Neural cell (in vitro differentiated cells): ENCODE results near the gene DNAJC13. TPM values are rescaled to one million over a fixed set of nuclear protein-coding genes. Genes with fewer than 3 reads are reported as not detected.
"Not testable (repeated sequence)": the region's sequence is repeated elsewhere in the genome, so short reads cannot be mapped to it uniquely, and the experiment has no call there.

Experiments
- H2AFZ ChIP-seq: fragments of 200-600, 300-800 bp; sonication (generic), shearing (Covaris generic); 2 replicates; pipeline ENCODE4 v1.6.0; 2014; ENCODE audit warnings: low read depth, mild to moderate bottlenecking, antibody characterized with exemption, low read length, moderate library complexity
- H3F3A ChIP-seq: fragments of 200-600 bp; shearing (Covaris generic); 2 replicates; pipeline ENCODE4 v1.6.1; 2016; ENCODE audit warnings: mild to moderate bottlenecking, moderate library complexity, mixed read lengths, antibody characterized with exemption, low read length; ENCODE audit not compliant: insufficient read depth, poor library complexity, severe bottlenecking
- H3K27ac ChIP-seq: fragments of 200-600, 300-800 bp; sonication (generic), shearing (Covaris generic); 2 replicates; pipeline ENCODE4 v1.5.1; 2014; ENCODE audit warnings: mild to moderate bottlenecking, low read length, moderate library complexity
- H3K27me3 ChIP-seq: fragments of 300-800, 200-600 bp; sonication (generic), shearing (Covaris generic); 2 replicates; pipeline ENCODE4 v1.6.0; 2014; ENCODE audit warnings: mild to moderate bottlenecking, low read depth, low read length, moderate library complexity; ENCODE audit not compliant: insufficient read depth
- H3K36me3 ChIP-seq: fragments of 300-800, 200-600 bp; sonication (generic), shearing (Covaris generic); 2 replicates; pipeline ENCODE4 v1.5.1; 2014; ENCODE audit warnings: mild to moderate bottlenecking, antibody characterized with exemption, low read length, moderate library complexity; ENCODE audit not compliant: insufficient read depth
- H3K4me2 ChIP-seq: fragments of 300-800, 200-600 bp; sonication (generic), shearing (Covaris generic); 2 replicates; pipeline ENCODE4 v1.6.0; 2014; ENCODE audit warnings: mild to moderate bottlenecking, low read length
- H3K4me3 ChIP-seq: fragments of 300-800, 200-600 bp; sonication (generic), shearing (Covaris generic); 2 replicates; pipeline ENCODE4 v1.5.1; 2014; ENCODE audit warnings: mild to moderate bottlenecking, low read length, moderate library complexity
- H3K79me2 ChIP-seq: fragments of 200-600 bp; shearing (Covaris generic); replicated peaks from 2 replicates; pipeline ENCODE4 v1.6.0; 2014; ENCODE audit warnings: mild to moderate bottlenecking, low read length, moderate library complexity; ENCODE audit not compliant: insufficient read depth
- H3K9ac ChIP-seq: fragments of 300-800, 200-600 bp; sonication (generic), shearing (Covaris generic); 2 replicates; pipeline ENCODE4 v1.6.1; 2016; ENCODE audit warnings: mild to moderate bottlenecking, low read length, mixed read lengths
- H3K9me2 ChIP-seq: fragments of 200-600 bp; shearing (Covaris generic); 2 replicates; pipeline ENCODE4 v1.6.1; 2016; ENCODE audit warnings: mild to moderate bottlenecking, low read length, mixed read lengths; ENCODE audit not compliant: insufficient read depth
- H3K9me3 ChIP-seq: fragments of 200-600, 300-800 bp; sonication (generic), shearing (Covaris generic); 2 replicates; pipeline ENCODE4 v1.6.1; 2016; ENCODE audit warnings: mild to moderate bottlenecking, mixed run types, low read length, moderate library complexity, mixed read lengths
- H4K20me1 ChIP-seq: fragments of 200-600 bp; shearing (Covaris generic); 2 replicates; pipeline ENCODE4 v1.6.1; 2016; ENCODE audit warnings: mild to moderate bottlenecking, mixed run types; ENCODE audit not compliant: insufficient read depth
- CTCF ChIP-seq: fragments of 450-650 bp; IDR thresholded peaks from 2 replicates; pipeline ENCODE4 v1.5.1; 2014; ENCODE audit warnings: antibody characterized with exemption, mild to moderate bottlenecking, moderate library complexity; ENCODE audit not compliant: poor library complexity, severe bottlenecking
- EP300 ChIP-seq: fragments of 450-650 bp; conservative IDR thresholded peaks from 2 replicates; pipeline ENCODE4 v1.6.1; 2014; ENCODE audit warnings: antibody characterized with exemption, mild to moderate bottlenecking, moderate library complexity; ENCODE audit not compliant: poor library complexity, severe bottlenecking
- EZH2 ChIP-seq: fragments of 200-600, 300-800 bp; shearing (Covaris generic), sonication (generic); IDR thresholded peaks from 2 replicates; pipeline ENCODE4 v1.6.1; 2014; ENCODE audit warnings: antibody characterized with exemption, low read length, borderline replicate concordance, mild to moderate bottlenecking; ENCODE audit not compliant: insufficient read depth, poor library complexity, severe bottlenecking
- MXI1 ChIP-seq: fragments of 450-650 bp; conservative IDR thresholded peaks from 2 replicates; pipeline ENCODE4 v1.6.1; 2014; ENCODE audit warnings: antibody characterized with exemption, mild to moderate bottlenecking; ENCODE audit not compliant: poor library complexity, severe bottlenecking
- POLR2AphosphoS5 ChIP-seq: IDR thresholded peaks from 2 replicates; pipeline ENCODE4 v1.6.1; 2012
- RAD21 ChIP-seq: fragments of 450-650 bp; conservative IDR thresholded peaks from 2 replicates; pipeline ENCODE4 v1.6.1; 2014; ENCODE audit warnings: antibody characterized with exemption, mild to moderate bottlenecking, moderate library complexity
- SMC3 ChIP-seq: fragments of 450-650 bp; conservative IDR thresholded peaks from 2 replicates; pipeline ENCODE4 v1.6.1; 2014; ENCODE audit warnings: antibody characterized with exemption, mild to moderate bottlenecking, moderate library complexity; ENCODE audit not compliant: poor library complexity
- TAF1 ChIP-seq: IDR thresholded peaks from 2 replicates; pipeline ENCODE4 v1.6.1; 2012; ENCODE audit warnings: low read depth
- polyA plus RNA-seq: library from polyadenylated mRNA; depleted of rRNA; stranded (reverse); fragments of >200 nt; gene quantifications from 2 replicates; pipeline ENCODE4 v1.2.3, GENCODE V29; 2014
- TF ChIP-seq, protein P1 (sequence below): IDR thresholded peaks from 2 replicates; pipeline ENCODE4 v1.6.1; 2012; ENCODE audit warnings: borderline replicate concordance

The DNAJC13 gene
- polyA plus RNA-seq, 1 donor from 2014 or later: 38.4 TPM

DNA sequence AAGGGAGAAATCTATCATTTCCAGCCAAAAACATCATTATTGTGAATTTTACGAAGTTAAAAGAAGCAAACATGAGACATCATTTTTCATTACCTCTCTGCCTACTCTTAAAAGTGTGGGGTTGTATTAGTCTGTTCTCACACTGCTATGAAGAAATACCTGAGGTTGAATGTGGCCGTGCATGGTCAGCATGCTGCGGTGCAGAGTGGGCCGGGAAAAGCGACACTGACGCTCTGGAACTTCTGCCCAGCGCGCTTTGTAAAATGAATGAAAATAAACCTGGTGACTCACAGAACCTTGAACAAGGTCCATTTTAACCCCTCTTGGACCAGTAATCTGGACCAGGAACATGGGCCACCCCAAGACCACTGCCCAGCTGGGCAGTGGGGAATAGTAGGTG is 31.0 kb upstream of the DNAJC13 start:
- Histone ChIP-seq H3F3A (no peaks in the 10 kb centered on the region), H3K9me3 (no peaks in the 10 kb centered on the region), H3K36me3 (no peaks in the 10 kb centered on the region), H3K79me2 (no peaks in the 10 kb centered on the region), H3K9me2 (no peaks in the 10 kb centered on the region), H3K4me3 (no peak overlapping the region), H3K9ac (no peak overlapping the region), H2AFZ (no peak overlapping the region), H4K20me1 (no peaks in the 10 kb centered on the region), H3K27ac (no peak overlapping the region), H3K4me2 (no peak overlapping the region), H3K27me3 (no peaks in the 10 kb centered on the region)
- TF ChIP-seq, protein P1, sequence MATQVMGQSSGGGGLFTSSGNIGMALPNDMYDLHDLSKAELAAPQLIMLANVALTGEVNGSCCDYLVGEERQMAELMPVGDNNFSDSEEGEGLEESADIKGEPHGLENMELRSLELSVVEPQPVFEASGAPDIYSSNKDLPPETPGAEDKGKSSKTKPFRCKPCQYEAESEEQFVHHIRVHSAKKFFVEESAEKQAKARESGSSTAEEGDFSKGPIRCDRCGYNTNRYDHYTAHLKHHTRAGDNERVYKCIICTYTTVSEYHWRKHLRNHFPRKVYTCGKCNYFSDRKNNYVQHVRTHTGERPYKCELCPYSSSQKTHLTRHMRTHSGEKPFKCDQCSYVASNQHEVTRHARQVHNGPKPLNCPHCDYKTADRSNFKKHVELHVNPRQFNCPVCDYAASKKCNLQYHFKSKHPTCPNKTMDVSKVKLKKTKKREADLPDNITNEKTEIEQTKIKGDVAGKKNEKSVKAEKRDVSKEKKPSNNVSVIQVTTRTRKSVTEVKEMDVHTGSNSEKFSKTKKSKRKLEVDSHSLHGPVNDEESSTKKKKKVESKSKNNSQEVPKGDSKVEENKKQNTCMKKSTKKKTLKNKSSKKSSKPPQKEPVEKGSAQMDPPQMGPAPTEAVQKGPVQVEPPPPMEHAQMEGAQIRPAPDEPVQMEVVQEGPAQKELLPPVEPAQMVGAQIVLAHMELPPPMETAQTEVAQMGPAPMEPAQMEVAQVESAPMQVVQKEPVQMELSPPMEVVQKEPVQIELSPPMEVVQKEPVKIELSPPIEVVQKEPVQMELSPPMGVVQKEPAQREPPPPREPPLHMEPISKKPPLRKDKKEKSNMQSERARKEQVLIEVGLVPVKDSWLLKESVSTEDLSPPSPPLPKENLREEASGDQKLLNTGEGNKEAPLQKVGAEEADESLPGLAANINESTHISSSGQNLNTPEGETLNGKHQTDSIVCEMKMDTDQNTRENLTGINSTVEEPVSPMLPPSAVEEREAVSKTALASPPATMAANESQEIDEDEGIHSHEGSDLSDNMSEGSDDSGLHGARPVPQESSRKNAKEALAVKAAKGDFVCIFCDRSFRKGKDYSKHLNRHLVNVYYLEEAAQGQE: no peak
- TF ChIP-seq SMC3: no peak
- TF ChIP-seq TAF1: no peak
- no peak for TF ChIP-seq EP300
- TF ChIP-seq RAD21: no peak
- no peak for TF ChIP-seq MXI1
- TF ChIP-seq POLR2AphosphoS5: no peak
- TF ChIP-seq CTCF: no peak
- no peak for TF ChIP-seq EZH2

- not testable (repeated sequence) for H3K36me3 ChIP-seq, H3K4me3 ChIP-seq, H4K20me1 ChIP-seq, H3K9me2 ChIP-seq, H3K27me3 ChIP-seq, H3K79me2 ChIP-seq, H3K9me3 ChIP-seq, H3K9ac ChIP-seq, H3F3A ChIP-seq, H3K27ac ChIP-seq, H2AFZ ChIP-seq, H3K4me2 ChIP-seq
Measured at GRCh38 chr3:132392675-132393074, 24.6 kb upstream of the DNAJC13 start.

DNA sequence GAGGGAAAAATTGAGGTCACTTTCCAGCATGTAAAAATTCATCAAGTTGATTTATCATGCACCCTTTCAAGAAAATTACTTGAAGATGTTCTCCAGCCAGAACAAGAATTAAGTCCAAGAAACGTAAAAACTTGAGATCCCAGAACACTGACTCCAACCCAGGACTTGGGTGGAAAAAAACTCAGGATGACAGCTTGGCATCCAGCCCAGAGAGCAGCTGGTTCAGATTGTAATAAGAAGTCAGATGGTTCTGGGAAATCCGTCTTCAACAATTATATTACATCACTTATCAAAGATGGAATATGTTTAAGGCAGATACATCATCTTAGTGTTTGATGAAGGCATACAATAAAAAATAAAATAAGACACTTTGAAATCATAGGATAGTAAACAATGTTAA is 23.0 kb upstream of the DNAJC13 start:
- Histone ChIP-seq H3K9me2 (no peaks in the 10 kb centered on the region), H3K4me3 (no peak overlapping the region), H3K9me3 (no peaks in the 10 kb centered on the region)

More for the DNA sequence above, 23.0 kb upstream of the DNAJC13 start:
- Histone ChIP-seq H3K9ac (no peak overlapping the region), H3K36me3 (no peaks in the 10 kb centered on the region), H3F3A (no peaks in the 10 kb centered on the region), H2AFZ (no peak overlapping the region), H3K79me2 (no peaks in the 10 kb centered on the region), H3K27ac (no peak overlapping the region), H3K4me2 (no peak overlapping the region), H4K20me1 (no peaks in the 10 kb centered on the region), H3K27me3 (no peaks in the 10 kb centered on the region)
- TF ChIP-seq CTCF (no peak), EP300 (no peak), MXI1 (no peak), EZH2 (no peak), SMC3 (no peak), POLR2AphosphoS5 (no peak), RAD21 (no peak), TAF1 (no peak)
- TF ChIP-seq, protein P1: no peak
